ENCODE data around the gene APOC3.

GRCh38 chr11:116866804-116867455 lies 37.2 kb downstream of the APOC3 start:
- TF ChIP-seq, protein P1, sequence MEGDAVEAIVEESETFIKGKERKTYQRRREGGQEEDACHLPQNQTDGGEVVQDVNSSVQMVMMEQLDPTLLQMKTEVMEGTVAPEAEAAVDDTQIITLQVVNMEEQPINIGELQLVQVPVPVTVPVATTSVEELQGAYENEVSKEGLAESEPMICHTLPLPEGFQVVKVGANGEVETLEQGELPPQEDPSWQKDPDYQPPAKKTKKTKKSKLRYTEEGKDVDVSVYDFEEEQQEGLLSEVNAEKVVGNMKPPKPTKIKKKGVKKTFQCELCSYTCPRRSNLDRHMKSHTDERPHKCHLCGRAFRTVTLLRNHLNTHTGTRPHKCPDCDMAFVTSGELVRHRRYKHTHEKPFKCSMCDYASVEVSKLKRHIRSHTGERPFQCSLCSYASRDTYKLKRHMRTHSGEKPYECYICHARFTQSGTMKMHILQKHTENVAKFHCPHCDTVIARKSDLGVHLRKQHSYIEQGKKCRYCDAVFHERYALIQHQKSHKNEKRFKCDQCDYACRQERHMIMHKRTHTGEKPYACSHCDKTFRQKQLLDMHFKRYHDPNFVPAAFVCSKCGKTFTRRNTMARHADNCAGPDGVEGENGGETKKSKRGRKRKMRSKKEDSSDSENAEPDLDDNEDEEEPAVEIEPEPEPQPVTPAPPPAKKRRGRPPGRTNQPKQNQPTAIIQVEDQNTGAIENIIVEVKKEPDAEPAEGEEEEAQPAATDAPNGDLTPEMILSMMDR (optimal IDR thresholded peaks at IDR 0.05 in 1 of 3, IDR thresholded peaks at IDR 0.05 in 1 of 3, conservative IDR thresholded peaks at IDR 0.05 in 1 of 3; ENCODE audit: extremely low read depth in 1 of 3, insufficient read depth in 2 of 3, low read length in 3 of 3): no peak
- no peak for TF ChIP-seq EZH2 (IDR thresholded peaks at IDR 0.05; ENCODE audit: low read length)

Data from keratinocyte (primary cell).